ENCODE measurements around the gene PAX5.

PAX5 gene

GRCh38 chr9:37025071-37025822 lies 8.8 kb downstream of the PAX5 start:
- no peak for DNase-seq (ENCODE audit: low spot score)

GRCh38 chr9:37017546-37017945 lies 16.5 kb downstream of the PAX5 start:
- DNase-seq (ENCODE audit: low spot score) = no peak

GRCh38 chr9:37011530-37011929 lies 22.5 kb downstream of the PAX5 start:
- DNase-seq (ENCODE audit: low spot score) = no peak

GRCh38 chr9:37010976-37011375 lies 23.1 kb downstream of the PAX5 start:
- no peak for DNase-seq (ENCODE audit: low spot score)

- DNase-seq (ENCODE audit: low spot score) = no peak
Measured at GRCh38 chr9:37010180-37010579, 23.9 kb downstream of the PAX5 start.

GRCh38 chr9:37007295-37007694 lies 26.8 kb downstream of the PAX5 start:
- DNase-seq (ENCODE audit: low spot score) = no peak

- DNase-seq (ENCODE audit: low spot score) = no peak
Measured at GRCh38 chr9:37005517-37006140, 28.4 kb downstream of the PAX5 start.

- no peak for DNase-seq (ENCODE audit: low spot score)
Measured at GRCh38 chr9:37004424-37004935, 29.6 kb downstream of the PAX5 start.

GRCh38 chr9:37002413-37003217 lies 31.5 kb downstream of the PAX5 start:
- no peak for DNase-seq (ENCODE audit: low spot score)

GRCh38 chr9:37002036-37002412 lies 32.0 kb downstream of the PAX5 start:
- no peak for DNase-seq (ENCODE audit: low spot score)

GRCh38 chr9:37001459-37001858 lies 32.6 kb downstream of the PAX5 start:
- DNase-seq (ENCODE audit: low spot score) = no peak

- DNase-seq (ENCODE audit: low spot score) = no peak
Measured at GRCh38 chr9:36999728-37000333, 34.2 kb downstream of the PAX5 start.

- DNase-seq (ENCODE audit: low spot score) = no peak
Measured at GRCh38 chr9:36997414-36997813, 36.7 kb downstream of the PAX5 start.

- DNase-seq (ENCODE audit: low spot score) = no peak
Measured at GRCh38 chr9:36996706-36997086, 37.4 kb downstream of the PAX5 start.

- DNase-seq (ENCODE audit: low spot score) = peak; percentile 23
Measured at GRCh38 chr9:36995927-36996705, 38.0 kb downstream of the PAX5 start.

GRCh38 chr9:36993933-36994764 lies 39.9 kb downstream of the PAX5 start:
- DNase-seq (ENCODE audit: low spot score) = no peak

- DNase-seq (ENCODE audit: low spot score) = no peak
Measured at GRCh38 chr9:36992501-36993316, 41.4 kb downstream of the PAX5 start.

GRCh38 chr9:36991516-36992134 lies 42.4 kb downstream of the PAX5 start:
- peak; percentile 12 for DNase-seq (ENCODE audit: low spot score)

- no peak for DNase-seq (ENCODE audit: low spot score)
Measured at GRCh38 chr9:36988848-36989247, 45.2 kb downstream of the PAX5 start.
